Heart left ventricle (tissue), 16 donors: ENCODE measurements around the gene ZNF521. TPM values are rescaled to one million over a fixed set of nuclear protein-coding genes. Genes with fewer than 3 reads are reported as not detected.
"Not testable (repeated sequence)": the region's sequence is repeated elsewhere in the genome, so short reads cannot be mapped to it uniquely, and the experiment has no call there.

Source experiments
- ATAC-seq, 4 donors: fragments of 200-7000 bp; cut with Tn5 transposase; one replicate each; pipeline ENCODE4 v1.9.1; 2020 to 2022; ENCODE audit warnings: moderate library complexity in 4 of 4, mild to moderate bottlenecking in 3 of 4, moderate number of reproducible peaks in 1 of 4
- DNase-seq, 5 donors: peaks; one replicate each; pipeline ENCODE4 v3.0.0-alpha.2; 2020
- H3K27ac ChIP-seq, 12 donors: fragments of 200-600 bp; sonication (generic) in 4 of 12; one replicate each; pipeline versions ENCODE4 v1.5.0 to v1.8.0; 2016 to 2022; ENCODE audit warnings: mild to moderate bottlenecking in 2 of 12
- H3K27me3 ChIP-seq, 9 donors: fragments of 200-600 bp; sonication (generic) in 2 of 9; one replicate each; pipeline versions ENCODE4 v1.5.1 to v1.8.0; 2016 to 2022; ENCODE audit warnings: mild to moderate bottlenecking in 3 of 9
- H3K36me3 ChIP-seq, 9 donors: fragments of 200-600 bp; sonication (generic) in 2 of 9; one replicate each; pipeline versions ENCODE4 v1.5.0 to v1.8.0; 2018 to 2022; ENCODE audit warnings: mild to moderate bottlenecking in 2 of 9
- H3K4me1 ChIP-seq, 12 donors: fragments of 200-600 bp; sonication (generic) in 4 of 12; one replicate each; pipeline versions ENCODE4 v1.5.0 to v1.8.0; 2016 to 2022; ENCODE audit warnings: mild to moderate bottlenecking in 3 of 12
- H3K4me3 ChIP-seq, 12 donors: fragments of 200-600 bp; sonication (generic) in 4 of 12; one replicate each; pipeline versions ENCODE4 v1.5.0 to v1.8.0; 2017 to 2022; ENCODE audit warnings: mild to moderate bottlenecking in 9 of 12, moderate library complexity in 4 of 12
- H3K9me3 ChIP-seq, 12 donors: fragments of 200-600 bp; sonication (generic) in 4 of 12; one replicate each; pipeline versions ENCODE4 v1.5.0 to v1.8.0; 2016 to 2022; ENCODE audit warnings: mild to moderate bottlenecking in 1 of 12
- CTCF ChIP-seq, 12 donors: fragments of 200-600 bp; sonication (generic) in 4 of 12; IDR thresholded peaks; one replicate each; pipeline versions ENCODE4 v1.5.0 to v1.8.0; 2018 to 2022; ENCODE audit warnings: antibody characterized with exemption in 12 of 12, mild to moderate bottlenecking in 5 of 12
- POLR2A ChIP-seq, 2 donors: fragments of 450-650 bp; IDR thresholded peaks; one replicate each; pipeline ENCODE4 v1.6.1; 2017; ENCODE audit warnings: antibody characterized with exemption in 2 of 2, mild to moderate bottlenecking in 2 of 2, moderate library complexity in 2 of 2
- WGBS, 4 donors: extraction: QIAGEN DNeasy Blood & Tissue Kit in 2 of 4; methylation state at CpG; one replicate each; pipeline versions ENCODE4 v1.1.5 to v1.1.7; 2013 to 2018; 5-methylcytosine and 5-hydroxymethylcytosine counted together
- intact Hi-C, 10 donors: fragments of 100-400 bp; cut with DNase I; formaldehyde crosslinking; loops; one replicate each; pipeline versions ENCODE4 v1.11.1 to v1.14.2; 2022
- polyA plus RNA-seq, 2 donors: library from polyadenylated mRNA; stranded (reverse); fragments of 200-250 nt; gene quantifications; one replicate each; pipeline ENCODE4 v1.2.3, GENCODE V29; 2013
- total RNA-seq, 9 donors: library from RNA; depleted of rRNA in 2 of 9; stranded (reverse); fragments of >200 nt in 2 of 9; fragmentation: NEBNext Ultra II Directional in 3 of 9; extraction: Animal tissue kit (Norgen Biotek cat#: 25700) in 3 of 9; gene quantifications; one replicate each; pipeline versions ENCODE4 v1.1.0 to v1.2.4, GENCODE V29; 2016 to 2023
- donor health status: ischemic (EF 13 %, LVEDD 7.1; RV severe dilation, severe dysfunction).
- donor health status: healthy with polysubstance abuse.
- donor health status: DM: no; HTN: yes; CAD: no.
- donor health status: DM: no; HTN: no; CAD: no.
- donor health status: ischemic (EF 25% LVEDD 6.9; RV normal size, moderate dysfunction).
- donor health status: ischemic (EF 25% LVEDD 5.7; RV mildly dilated, moderate dysfunction).
- donor health status: healthy.
- donor health status: DM: yes; HTN: yes; CAD: no.
- donor health status: ischemic (EF 35%, LVEDD 5.7; RV mildly dilated, moderate dysfunction).
- donor health status: nonischemic (EF 11% LVEDD 7.7; RV severe dilation, severe dysfunction).
- donor health status: DM: yes; HTN: yes; CAD: no.
- donor health status: PGD.
- donor health status: ischemic (EF 29% LVEDD 5.4; RV normal size, mild dysfunction).
- donor health status: nonischemic (EF 23%, LVEDD 6.1; RV moderate dilation, normal function).

ZNF521 gene
- total and polyA plus RNA-seq, 11 donors = 1.5 to 24.4 (median 14.9) TPM

GRCh38 chr18:25038261-25038660 lies 313.7 kb downstream of the ZNF521 start:
- intact Hi-C loops = loop anchor here in 1 of 10 donors (10.0 kb wide), 1 partner anchor 47 kb away; no protein-coding TSS in a partner anchor

GRCh38 chr18:25033747-25034471 lies 318.1 kb downstream of the ZNF521 start:
- Histone ChIP-seq H3K4me1 (no peaks in the 10 kb centered on the region), H3K36me3 (no peaks in the 10 kb centered on the region), H3K27me3 (no peaks in the 10 kb centered on the region), H3K27ac (no peak overlapping the region), H3K4me3 (no peak overlapping the region), H3K9me3 (no peaks in the 10 kb centered on the region)
- TF ChIP-seq CTCF (IDR thresholded peaks at IDR 0.05) (no peak), POLR2A (IDR thresholded peaks at IDR 0.05) (no peak)
- intact Hi-C loops = loop anchor here in 2 of 10 donors (5.0 to 10.0 kb wide), 2 partner anchors 51 to 77 kb away; no protein-coding TSS in a partner anchor
- no peak for DNase-seq
- 83 to 87% (median 87%) methylated on average over 4 of the region's 4 CpGs for whole genome bisulfite sequencing, 4 donors
- ATAC-seq = no peak

More at GRCh38 chr18:25038261-25038660, 313.7 kb downstream of the ZNF521 start:
- peaks cover 0 to 10% (median 0%) of the 10 kb centered on the region in 12 donors for H3K4me1 ChIP-seq
- 85 to 90% (median 87%) methylated on average over 8 of the region's 8 CpGs for WGBS, 4 donors
- no peaks in the 10 kb centered on the region for H3K36me3 ChIP-seq
- ATAC-seq (no peak), DNase-seq (no peak)
- H3K27me3 ChIP-seq = no peaks in the 10 kb centered on the region
- H3K27ac ChIP-seq = no peak overlapping the region
- H3K4me3 ChIP-seq = no peak overlapping the region
- no peaks in the 10 kb centered on the region for H3K9me3 ChIP-seq
- no peak for TF ChIP-seq CTCF (IDR thresholded peaks at IDR 0.05)
- TF ChIP-seq POLR2A (IDR thresholded peaks at IDR 0.05) = no peak

- not testable (repeated sequence) for H3K27me3 ChIP-seq, H3K27ac ChIP-seq, H3K36me3 ChIP-seq, H3K9me3 ChIP-seq, H3K4me3 ChIP-seq, H3K4me1 ChIP-seq, ATAC-seq, DNase-seq
- intact Hi-C loops = loop anchor here in 2 of 10 donors (5.0 to 10.0 kb wide), 2 partner anchors 52 to 76 kb away; no protein-coding TSS in a partner anchor
- WGBS, 4 donors = 49 to 59% (median 54%) methylated on average over 6 of the region's 6 CpGs
Observed at GRCh38 chr18:25033175-25033574, 318.8 kb downstream of the ZNF521 start.

GRCh38 chr18:25029802-25030201 lies 322.2 kb downstream of the ZNF521 start:
- Histone ChIP-seq H3K4me3 (no peak overlapping the region), H3K27me3 (no peaks in the 10 kb centered on the region), H3K4me1 (no peaks in the 10 kb centered on the region), H3K27ac (no peak overlapping the region), H3K36me3 (no peaks in the 10 kb centered on the region), H3K9me3 (no peaks in the 10 kb centered on the region)
- DNase-seq (no peak), ATAC-seq (no peak)
- TF ChIP-seq POLR2A (IDR thresholded peaks at IDR 0.05) (no peak), CTCF (IDR thresholded peaks at IDR 0.05) (no peak)
- intact Hi-C loops = loop anchor here in 2 of 10 donors (5.0 to 10.0 kb wide), 2 partner anchors 55 to 73 kb away; no protein-coding TSS in a partner anchor
- 91 to 97% (median 94%) methylated on average over 1 of the region's 1 CpG for WGBS, 4 donors
